Suppressor macrophage treated with lipopolysaccharide for 1 hour (primary cell): ENCODE measurements around the gene LMAN2.

ENCODE experiments used
- DNase-seq, 3 donors: peaks; one replicate each; pipeline ENCODE4 v3.0.0-alpha.2; 2020 to 2022

LMAN2 gene, protein sequence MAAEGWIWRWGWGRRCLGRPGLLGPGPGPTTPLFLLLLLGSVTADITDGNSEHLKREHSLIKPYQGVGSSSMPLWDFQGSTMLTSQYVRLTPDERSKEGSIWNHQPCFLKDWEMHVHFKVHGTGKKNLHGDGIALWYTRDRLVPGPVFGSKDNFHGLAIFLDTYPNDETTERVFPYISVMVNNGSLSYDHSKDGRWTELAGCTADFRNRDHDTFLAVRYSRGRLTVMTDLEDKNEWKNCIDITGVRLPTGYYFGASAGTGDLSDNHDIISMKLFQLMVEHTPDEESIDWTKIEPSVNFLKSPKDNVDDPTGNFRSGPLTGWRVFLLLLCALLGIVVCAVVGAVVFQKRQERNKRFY

DNA sequence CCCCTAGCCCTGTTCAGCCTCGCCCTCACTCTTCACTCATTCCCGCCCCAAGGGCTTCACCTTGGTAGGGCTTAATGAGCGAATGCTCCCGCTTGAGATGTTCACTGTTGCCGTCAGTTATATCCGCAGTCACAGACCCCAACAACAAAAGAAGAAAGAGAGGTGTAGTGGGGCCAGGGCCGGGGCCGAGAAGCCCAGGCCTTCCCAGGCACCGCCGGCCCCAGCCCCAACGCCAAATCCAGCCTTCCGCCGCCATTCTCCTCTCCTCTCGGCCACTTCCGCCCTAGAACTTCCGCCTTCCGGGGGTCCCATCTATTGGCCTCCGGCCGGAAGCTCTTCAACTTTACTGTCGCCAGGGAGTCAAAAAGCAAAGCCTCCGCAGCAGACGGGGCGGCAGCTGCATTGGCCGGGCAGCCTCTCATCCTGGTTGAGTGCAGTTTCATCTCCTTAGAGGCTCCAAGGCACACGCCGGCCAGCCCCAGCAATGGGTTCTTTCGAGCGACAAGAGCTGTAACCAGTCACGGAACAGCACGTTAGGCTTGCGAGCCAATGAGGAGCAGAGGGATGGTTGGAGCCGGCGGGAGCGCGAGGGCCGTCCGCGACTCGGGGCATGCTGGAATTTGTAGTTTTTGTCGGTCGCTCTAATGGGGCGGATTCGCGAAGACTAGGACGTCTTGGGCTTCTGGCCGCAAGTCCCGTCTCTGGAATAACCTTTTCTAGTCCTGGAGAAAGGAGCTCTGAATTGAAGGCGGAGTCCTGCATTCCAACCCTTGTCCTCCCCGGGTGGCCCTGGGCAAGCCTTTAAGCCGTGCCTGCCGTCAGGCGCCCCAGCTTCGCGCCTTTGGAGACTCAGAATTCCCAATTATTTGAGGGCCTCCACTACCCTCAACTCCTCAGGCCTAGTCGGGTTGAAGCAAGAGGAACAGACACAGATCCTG is at the start of gene LMAN2:
Gene LMAN2, minus strand, starts transcription at position 277 of the 938 bp plus-strand sequence. Its CDS starts 21 bp downstream, at position 256.
- peak; percentile 95 to 96 (median 96) for DNase-seq

DNA sequence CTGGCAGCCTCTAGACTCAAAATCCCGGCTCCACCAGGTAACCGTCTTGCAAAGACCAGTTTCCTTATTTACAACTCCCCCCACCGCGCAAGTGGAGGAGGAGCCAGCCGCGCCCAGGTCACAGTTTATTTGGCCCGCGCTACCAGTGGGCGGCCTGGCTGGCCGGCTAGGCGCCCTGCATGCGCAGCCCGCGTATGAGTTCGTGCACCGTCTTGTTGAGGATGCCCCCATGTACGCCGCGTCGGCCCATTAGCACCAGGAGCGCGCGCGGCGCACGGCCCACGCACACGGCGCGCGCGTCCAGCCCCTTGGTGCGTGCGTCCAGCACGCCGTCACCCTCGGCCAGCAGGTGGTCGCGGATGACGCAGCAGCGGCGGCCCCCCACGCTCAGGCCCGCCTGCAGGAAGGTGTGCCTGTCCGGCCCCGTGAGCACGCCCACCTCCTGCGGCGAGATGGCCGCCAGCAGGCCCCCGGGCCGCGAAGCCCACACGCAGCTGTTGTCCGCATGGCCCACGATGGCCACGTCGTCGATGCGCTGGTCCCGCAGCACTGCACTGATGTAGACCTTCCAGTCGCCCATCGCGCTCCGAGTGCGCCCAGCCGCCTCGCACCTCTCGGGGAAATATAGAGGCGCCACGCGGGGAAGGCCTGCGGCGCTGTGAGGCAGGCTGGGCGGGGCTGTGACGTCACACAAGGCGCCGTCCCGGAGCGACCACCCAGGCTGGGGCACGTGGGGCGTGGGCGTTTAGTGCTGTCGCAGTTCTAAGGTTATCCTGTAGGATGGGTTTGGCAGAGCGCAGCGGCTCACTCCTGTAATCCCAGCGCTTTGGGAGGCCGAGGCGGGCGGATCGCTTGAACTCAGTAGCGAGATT is 48.8 kb upstream of the LMAN2 start, which contains the start of gene PFN3:
Gene PFN3, minus strand, starts transcription at position 665 of the 872 bp plus-strand sequence. Its CDS starts 85 bp downstream, at position 580.
- no peak for DNase-seq

DNA sequence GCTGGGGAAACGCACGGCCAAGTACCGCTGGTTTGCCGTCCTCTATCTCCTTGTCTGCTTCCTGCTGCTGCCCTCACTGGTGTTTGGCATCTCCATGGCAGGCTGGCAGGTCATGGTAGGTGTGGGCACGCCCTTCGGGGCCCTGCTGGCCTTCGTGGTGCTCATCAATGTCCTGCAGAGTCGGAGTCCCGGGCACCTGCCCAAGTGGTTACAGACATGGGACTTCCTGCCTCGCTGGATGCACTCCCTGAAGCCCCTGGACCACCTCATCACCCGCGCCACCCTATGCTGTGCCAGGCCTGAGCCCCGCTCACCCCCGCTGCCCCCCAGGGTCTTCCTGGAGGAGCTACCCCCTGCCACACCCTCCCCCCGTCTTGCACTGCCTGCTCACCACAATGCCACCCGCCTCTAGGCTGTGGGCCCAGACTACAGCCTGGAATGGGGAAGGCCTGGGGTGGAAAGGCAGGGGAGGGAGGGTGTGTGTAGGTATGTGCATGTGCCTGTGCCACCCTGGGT is 46.5 kb upstream of the LMAN2 start:
- no peak for DNase-seq

DNA sequence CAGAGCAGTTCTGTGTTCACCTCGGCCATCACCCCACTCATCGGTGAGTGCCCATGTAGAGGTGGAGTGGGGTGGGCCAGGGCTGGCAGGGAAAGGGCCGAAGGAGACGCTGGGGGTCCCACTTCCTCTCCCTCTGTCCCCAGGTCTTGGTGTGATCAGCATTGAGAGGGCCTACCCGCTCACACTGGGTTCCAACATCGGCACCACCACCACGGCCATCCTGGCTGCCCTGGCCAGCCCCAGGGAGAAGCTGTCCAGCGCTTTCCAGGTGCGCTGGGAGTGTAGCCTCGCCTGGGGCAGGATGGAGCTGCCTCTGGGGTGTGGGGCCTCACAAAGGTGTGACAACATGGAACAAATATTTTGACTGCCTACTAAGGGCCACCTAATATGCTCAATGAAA is 45.3 kb upstream of the LMAN2 start:
- no peak for DNase-seq

DNA sequence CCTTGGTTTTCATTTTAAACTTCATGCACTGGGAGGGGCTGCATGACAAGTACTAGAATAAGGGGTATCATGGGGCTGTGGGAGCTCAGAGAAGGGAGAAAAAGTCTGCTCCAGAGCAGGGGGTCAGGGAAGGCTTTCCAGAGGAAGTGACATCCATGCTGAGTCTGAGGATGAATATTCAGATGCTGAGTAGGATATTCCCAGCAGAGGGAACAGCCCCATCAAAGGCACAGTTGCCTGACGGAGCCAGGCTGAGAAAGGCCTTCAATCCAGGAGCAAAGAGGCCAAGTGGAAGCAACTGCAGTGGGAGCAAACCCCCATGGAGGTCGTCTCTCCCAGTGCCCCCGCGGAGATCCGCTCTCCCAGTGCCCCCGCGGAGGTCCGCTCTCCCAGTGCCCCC is 44.6 kb upstream of the LMAN2 start:
- no peak for DNase-seq

DNA sequence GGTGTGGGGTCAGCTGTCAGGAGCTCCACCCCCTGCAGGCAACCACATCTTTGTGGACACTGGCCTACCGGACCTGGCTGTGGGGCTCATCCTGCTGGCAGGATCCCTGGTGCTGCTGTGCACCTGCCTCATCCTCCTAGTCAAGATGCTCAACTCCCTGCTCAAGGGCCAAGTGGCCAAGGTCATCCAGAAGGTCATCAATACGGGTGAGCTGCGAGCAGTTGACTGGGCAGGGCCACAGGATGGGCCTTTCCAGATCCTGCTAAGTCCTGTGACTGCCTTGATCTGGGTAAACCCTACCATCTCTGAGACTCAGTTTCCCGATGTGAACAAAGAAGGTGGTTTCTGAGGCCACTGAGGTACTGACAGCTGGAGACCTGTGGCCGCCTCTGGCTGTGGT is 42.5 kb upstream of the LMAN2 start:
- no peak for DNase-seq

DNA sequence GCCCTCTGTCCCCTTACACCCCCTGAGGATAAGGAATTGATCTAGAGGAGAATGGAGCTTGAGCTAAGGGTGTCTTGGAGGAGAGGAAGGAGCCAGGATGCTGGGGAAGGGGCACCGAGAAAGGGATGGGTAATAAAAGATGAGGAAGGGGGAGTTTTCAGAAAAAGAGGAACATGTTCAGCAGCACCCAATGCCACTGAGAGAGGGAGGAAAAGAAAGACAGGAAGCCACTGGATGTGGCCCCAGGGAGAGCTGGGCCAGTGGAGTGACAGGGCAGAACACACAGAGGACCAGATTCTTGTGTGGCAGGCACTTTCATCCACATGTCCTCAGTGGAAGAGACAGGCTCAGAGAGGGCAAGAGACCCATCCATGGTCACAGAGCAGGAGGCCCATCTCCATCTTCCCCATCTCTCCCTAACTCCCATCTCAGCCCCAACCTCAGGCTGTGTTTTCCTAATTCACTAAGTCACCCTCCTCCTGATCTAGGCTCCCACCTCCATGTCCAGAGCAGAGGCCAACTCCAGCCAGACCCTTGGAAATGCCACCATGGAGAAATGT is 41.8 kb upstream of the LMAN2 start:
- peak; percentile 20 to 26 (median 23) for DNase-seq

DNA sequence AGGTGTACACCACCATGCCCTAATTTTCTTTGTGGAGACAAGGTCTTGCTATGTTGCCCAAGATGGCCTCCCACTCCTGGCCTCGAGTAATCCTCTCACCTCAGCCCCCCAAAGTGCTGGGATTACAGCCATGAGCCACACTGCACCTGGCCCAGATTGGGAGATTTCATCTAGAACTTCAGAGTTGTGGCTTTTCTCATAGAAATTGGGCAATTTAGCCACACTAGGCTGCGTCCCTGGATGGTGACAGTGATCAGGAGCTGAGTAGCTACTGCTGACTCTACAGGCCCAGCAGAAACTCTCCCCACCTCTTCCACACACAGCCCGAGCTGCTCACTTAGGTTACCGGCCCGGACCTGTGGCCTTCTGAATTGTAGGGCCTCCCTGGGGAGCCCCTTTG is 41.3 kb upstream of the LMAN2 start:
- DNase-seq = no peak

DNA sequence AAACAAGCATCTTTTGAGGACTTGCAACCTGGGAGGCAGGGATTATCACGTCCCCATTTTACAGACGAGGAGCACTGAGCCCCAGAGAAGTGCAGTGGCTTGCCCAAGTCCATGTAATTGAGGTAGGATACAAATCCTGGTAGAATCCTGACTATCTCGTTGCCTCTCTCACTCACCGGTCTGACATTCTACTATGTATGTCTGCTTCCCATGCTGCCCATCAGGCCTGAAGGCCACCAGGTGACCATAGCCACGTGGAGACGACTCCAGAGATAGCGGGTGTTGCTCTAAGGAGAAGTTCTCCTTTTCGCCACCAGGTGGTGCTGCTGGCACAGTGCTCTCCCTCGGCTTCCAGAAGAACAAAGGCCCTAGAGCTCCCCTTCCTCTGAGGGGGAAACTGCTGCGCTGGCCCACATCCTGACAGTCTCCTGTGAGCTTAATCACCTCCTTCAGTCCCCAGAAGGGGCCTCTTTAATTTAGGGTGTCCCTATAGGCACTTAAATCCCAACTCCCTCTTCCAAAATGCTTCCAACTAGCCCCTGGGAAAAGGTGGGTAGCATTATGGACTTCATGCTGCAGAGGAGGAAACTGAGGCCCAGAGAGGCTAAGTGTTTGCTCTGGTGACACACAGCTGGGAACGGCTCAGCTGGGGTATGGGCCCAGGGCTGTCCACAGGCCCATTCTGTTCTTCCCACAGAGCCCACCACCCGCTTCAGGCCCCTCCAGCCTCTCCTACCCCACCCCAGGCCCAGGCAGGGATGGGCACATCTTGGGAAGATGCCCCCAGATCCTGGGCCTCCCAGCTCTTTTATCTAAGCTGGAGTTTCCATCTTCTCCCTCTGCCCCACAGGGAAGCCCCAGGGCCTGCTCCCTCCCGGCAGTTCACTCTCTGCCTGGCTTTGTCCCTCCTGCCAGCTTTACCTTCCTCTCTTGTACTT is 39.2 kb upstream of the LMAN2 start:
- DNase-seq = peak; percentile 86 to 89 (median 88)

DNA sequence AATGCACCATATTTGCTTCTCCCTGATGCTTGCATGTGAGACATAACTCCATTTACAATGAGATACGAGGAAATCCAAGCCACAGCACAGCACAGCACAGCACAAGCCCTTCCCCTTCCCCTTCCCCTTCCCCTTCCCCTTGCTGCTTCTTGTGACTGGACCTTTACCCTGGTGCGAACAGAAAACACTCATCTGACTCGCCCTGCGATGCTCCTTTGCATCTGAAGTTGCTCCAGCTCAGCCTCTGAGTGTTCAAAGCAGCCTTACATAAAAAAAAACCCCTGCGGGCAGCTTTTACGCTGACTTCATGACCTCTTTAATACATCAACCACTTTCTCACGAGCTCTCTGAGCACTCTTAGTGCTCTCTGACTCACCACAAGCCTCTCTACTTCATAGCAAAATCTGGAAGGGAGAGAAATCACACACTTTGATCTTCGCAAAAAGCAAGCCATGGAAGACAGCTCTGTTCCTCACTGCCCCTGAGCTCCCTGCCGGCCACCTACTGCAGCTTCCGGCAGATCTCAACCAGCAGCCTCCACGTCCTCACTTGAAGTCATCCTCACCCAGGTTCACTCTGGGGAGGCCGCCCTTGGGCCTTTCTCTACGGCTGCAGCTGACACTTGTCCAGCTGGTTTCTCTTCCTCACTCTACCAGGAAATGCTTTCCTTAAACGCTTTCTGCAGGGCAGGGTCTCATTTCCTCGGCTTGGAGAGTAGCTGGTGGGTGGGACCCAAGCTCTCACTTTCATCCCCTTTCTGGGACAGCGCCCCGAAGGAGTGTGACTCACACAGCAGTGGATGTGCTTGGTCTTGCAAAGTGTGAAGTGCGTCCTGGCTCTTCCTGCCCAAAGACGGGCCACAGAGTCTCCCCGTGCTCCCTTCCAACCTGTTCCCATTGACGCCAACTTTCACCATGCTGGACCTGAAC is 38.0 kb upstream of the LMAN2 start:
- peak; percentile 84 to 97 (median 91) for DNase-seq

DNA sequence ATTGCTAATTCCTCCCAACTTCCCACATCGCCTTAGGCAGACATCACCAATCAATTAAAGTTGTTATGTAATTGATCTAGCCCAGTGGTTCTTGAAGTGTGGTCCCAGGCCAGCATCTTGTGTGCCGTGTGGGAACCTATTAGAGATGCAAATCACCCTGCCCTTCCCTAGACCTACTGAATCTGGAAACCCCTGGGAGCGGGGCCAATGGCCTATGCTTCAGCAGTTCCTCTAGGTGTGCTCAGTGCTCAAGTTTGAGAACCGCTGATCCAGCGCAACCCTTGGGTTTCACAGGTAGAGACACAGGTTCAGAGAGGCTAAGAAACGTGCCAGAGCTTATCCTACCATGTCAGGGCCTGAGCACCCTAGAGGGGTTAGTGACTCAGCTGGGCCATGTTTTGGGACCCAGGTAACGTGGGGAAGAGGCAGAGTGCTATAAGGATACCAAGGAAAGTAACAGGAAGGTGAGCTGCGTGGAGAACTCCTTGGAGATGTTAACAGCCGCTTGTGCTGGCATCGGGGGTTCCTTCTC is 37.1 kb upstream of the LMAN2 start:
- no peak for DNase-seq

DNA sequence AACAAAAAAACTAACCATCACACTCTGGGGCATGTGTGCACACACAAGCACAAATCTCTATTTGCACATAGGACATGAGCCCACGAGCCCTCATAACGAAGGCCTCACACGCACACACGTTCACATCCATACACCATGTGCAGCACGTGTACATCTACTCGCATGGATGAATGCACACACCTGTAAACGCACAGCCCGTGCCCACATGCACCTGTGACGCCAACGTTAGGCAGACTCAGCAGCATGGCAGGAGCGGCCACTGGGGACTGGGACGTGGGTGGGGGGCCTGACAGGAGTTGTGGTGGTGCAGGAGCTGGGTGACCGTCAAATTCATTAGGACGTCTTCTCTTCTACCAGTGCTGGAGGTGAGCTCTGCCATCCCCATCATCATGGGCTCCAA is 35.9 kb upstream of the LMAN2 start:
- DNase-seq = no peak

DNA sequence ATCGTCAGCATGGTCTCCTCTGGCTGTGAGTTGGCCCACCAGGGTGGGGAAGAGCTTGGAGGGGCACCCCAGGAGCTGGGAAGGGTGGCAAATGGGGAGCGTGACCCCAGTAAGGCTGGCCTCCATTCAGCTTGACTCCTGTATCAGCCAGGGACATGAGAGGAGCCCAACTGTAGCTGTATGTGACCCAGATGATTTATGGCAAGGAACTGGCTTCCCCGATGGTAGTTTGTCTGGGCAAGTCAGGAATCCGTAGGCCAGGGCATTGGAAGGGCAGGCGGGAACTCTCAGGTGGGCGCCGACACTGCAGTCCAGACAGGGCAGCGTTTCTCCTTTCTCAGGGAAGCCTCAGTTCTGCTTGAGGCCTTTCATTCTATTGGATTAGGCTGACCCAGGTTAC is 35.1 kb upstream of the LMAN2 start:
- DNase-seq = no peak

DNA sequence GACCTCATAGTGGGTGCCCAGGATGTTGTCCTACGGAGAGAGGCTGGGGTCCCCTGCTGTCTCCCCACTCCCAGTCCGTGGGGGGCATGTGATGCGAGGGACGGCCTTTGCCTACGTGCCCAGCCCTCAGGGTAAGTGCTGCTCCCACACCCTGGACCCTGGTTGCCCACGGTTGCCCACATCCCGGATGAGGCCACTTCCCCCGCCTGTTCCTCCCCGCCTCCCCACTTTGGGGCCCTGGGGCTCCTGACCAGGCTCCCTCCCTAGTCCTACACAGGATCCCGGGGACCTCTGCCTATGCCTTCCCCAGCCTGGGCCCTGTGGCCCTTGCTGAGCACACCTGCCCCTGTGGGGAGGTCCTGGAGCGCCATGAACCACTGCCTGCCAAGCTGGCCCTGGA is 34.3 kb upstream of the LMAN2 start:
- DNase-seq = no peak

DNA sequence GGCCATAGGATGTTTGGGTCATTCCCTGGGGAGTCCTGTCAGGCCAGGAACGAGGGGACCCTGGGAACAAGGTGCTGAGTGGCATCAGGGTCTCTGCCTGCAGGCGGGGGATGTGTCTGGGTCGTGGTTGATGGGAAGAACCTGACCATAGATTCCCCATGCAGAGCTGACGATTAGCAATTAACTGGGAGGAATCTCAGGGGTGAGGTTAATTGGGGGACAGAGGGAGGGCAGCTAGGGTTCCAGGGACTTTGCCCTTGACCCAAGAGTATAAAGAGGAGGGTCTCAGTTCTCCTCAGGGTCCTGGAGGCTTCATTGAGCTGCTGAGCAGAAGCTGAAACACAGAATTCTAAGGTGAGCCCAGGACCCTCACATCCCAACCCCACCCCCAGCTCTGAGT is 32.7 kb upstream of the LMAN2 start, which contains the start of gene SLC34A1:
Gene SLC34A1, plus strand, starts transcription at position 301 of the 400 bp plus-strand sequence. CDS start 1,308 bp downstream, outside the sequence.
- no peak for DNase-seq

DNA sequence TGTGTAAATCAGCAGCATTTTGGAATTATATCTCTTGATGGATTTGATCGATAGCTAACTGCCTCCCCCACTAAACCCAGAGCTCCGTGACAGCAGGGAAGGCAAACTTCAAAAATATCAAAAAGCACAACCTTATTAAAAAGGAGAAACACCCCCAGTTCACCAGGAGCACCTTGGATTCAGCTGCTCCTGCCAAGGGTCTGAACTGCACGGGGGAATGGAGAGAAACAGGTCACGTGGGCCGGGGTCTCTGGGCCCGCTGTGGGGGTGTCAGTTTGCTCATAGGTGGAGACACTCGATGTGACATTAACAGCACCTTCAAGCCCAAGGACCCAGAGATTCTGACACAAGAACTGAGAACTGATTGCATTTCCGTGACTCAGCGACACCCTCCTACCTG is 31.7 kb upstream of the LMAN2 start:
- no peak for DNase-seq

DNA sequence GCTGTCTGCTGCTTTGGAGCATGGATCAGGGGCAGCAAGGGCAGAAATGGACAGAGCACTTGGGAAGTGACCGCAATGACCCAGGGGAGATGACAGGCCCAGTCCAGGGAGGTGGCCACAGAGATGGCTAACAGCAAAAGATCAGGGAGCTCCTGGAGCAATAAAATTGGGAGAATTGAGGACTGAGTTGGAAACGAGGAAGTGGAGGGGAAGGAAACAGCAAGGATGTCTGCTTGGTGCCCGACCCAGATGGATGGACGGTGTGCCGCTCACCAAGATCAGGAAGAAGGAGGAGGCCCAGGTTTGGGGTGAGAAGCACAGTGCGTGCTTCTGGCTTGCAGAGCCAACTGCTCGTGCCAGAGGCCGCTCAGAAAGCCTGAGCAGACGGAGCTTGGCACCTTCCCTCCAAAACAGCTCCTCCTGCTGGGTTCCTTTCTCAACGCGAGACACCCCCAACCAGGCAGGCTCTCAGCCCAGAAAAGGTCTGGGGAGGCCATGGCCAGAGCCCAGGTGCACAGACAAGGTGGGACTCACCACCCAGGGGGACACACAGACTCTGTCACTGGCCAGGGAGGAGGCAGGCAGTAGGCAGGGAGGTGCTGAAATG is 31.1 kb upstream of the LMAN2 start:
- peak in 2 of 3 donors; percentile 18 to 39 for DNase-seq

DNA sequence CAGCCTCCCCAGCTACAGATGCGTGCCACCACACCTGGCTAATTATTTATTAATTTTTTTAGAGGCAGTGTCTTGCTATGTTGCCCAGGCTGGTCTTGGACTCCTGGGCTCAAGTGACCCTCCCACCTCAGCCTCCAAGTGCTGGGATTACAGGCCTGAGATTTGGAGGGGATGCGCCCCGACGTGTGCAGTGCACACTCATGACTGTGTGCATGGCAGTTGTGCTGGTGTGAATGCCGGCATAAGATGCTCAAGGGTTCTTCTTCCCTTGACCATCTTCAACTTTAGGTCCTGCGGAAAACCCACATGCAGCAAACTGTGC is 29.3 kb upstream of the LMAN2 start:
- DNase-seq = no peak
